T47D (cell line): ENCODE measurements around the gene MED9.
A peak's percentile ranks its signal among the peaks of the same experiment; 100 is the strongest.
"Not testable (repeated sequence)": the region's sequence is repeated elsewhere in the genome, so short reads cannot be mapped to it uniquely, and the experiment has no call there.

ENCODE experiments used
- DNase-seq, 2 experiments: peaks; one replicate each; pipeline versions ENCODE4 v3.0.0 to v3.0.0-alpha.2; 2011 to 2012; ENCODE audit warnings: low read depth in 1 of 2, low spot score in 1 of 2
- JUND ChIP-seq: IDR thresholded peaks from 2 replicates; pipeline ENCODE4 v1.6.1; 2012; ENCODE audit warnings: low read depth
- in situ Hi-C: cut with HindIII; loops from 2 replicates; pipeline ENCODE4 v1.10.0; 2016; ENCODE audit warnings: low sequenced_read_pairs, low pct_unique_long_range_greater_than_20kb

The MED9 gene

GRCh38 chr17:17476865-17477467, at the start of gene MED9:
TSS of gene MED9 (plus strand) at chr17:17477000. CDS start at chr17:17477042, 42 bp downstream.
- peak; percentile 84 to 92 for DNase-seq
- in situ Hi-C loops, result no loop called here
- TF ChIP-seq JUND, result no peak

DNA sequence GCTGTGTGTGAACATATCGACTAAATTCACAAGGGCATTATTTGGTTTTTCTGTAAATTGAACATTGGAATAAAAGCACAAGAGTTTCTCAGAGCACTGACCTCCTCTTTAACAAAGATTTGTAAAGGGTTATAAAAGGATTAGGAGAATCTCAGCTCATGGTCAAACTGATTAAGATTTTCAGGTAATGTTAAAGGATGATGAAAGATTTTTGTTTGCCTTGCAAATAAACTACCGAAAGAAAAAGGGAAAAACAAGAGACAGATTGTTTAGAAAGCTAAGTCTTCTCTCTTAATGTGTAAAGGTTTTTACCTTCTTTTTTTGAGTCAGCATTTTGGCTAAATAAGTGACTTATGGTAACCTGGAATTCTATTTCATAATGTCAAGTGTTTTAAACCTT, 47.6 kb upstream of the MED9 start:
- no peak for TF ChIP-seq JUND
- in situ Hi-C loops, result no loop called here
- DNase-seq, result no peak

DNA sequence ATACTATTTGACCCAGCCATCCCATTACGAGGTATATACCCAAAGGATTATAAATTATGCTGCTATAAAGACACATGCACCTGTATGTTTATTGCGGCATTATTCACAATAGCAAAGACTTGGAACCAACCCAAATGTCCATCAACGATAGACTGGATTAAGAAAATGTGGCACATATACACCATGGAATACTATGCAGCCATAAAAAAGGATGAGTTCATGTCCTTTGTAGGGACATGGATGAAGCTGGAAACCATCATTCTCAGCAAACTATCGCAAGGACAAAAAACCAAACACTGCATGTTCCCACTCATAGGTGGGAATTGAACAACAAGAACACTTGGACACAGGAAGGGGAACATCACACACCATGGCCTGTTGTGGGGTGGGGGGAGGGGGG, 45.9 kb upstream of the MED9 start:
- in situ Hi-C loops, result not testable (repeated sequence)

DNA sequence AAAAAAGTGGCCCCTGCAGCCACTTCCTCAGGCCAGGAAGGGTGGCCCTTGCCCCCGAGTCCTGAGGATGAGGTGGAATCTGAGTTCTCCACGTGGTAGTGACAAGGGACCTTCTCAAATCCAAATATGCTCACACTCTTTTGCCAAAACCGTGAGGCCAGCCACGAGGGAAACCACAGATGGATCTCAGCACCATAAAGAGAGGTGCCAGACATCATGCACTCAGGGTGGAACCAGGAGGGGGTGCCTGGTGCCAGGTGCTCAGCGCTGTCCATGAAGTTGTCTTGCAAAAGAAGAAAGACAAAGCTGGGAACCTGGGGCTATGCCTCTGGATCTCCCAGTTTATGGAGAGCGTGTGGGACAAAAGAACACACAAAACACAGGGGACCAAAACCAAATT, 45.2 kb upstream of the MED9 start:
- in situ Hi-C loops, result no loop called here
- no peak for DNase-seq
- no peak for TF ChIP-seq JUND

More for the DNA sequence above, 45.9 kb upstream of the MED9 start:
- DNase-seq, result not testable (repeated sequence)

DNA sequence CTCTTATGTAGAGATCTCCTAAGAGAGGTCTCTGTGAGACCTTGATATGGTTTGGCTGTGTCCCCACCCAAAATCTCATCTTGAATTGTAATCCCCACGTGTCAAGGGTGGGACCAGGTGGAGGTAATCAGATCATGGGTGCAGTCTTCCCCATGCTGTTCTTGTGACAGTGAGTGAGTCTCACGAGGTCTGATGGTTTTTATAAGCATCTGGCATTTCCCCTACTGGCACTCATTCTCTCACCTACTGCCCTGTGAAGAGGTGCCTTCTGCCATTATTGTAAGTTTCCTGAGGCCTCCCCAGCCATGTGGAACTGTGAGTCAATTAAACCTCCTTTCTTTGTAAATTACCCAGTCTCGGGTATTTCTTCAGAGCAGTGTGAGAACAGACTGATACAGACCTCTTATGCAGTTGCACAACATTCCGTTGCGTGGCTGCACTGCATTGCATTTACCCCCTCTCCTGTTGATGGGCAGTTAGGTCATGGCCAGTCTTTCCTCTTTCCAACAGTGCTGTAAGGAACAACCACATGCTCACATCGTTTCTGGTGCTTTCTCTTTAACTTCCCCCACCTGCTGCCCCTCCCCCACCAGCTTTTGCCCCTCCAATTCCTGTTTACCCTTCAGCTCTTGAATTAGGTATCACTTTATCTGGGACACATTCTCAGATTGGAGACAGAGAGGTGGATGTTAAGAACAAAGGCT, 43.6 kb upstream of the MED9 start:
- TF ChIP-seq JUND, result no peak
- no peak for DNase-seq
- in situ Hi-C loops, result no loop called here

DNA sequence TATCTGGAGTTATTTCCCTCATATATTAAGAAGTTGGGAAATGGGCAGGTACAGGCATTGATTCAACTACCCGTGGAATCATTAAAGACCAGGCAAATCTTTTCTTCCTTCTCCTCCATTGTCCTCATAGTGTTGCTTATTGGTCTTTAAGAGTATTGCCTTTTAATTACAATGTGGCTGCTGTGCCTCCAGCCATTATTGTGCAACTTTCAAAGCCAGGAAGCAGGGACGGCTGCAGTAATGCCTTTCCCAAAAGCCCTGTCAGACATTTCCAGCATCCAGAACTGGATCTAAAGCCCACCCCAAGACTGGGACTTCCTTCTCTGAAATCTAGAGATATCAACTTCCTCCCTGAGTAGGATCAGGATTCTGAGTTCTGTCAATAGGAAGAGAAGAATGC, 42.3 kb upstream of the MED9 start:
- in situ Hi-C loops, result no loop called here
- no peak for TF ChIP-seq JUND
- DNase-seq, result no peak

DNA sequence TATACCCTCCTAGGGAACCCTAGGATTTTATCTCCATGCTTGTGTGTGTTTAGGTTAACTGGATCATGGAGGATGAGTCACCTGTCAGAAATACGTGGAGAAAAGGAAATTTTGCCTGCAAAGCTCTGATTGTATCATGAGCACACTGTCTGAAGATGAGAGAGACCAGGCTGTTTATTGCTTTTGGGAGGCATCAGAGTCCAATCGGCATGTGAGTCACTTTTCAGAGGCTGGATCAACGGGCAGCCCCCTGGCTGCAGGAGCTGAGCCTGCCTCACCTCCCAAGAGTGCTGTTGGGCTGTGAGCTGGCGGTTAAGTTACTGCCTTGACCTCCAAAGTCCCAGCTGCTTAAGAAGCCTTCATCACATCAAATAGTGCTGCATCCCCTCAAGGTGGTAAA, 41.5 kb upstream of the MED9 start:
- TF ChIP-seq JUND, result no peak
- in situ Hi-C loops, result no loop called here
- no peak for DNase-seq

- in situ Hi-C loops, result no loop called here
- no peak for DNase-seq
- TF ChIP-seq JUND, result no peak
Observed at GRCh38 chr17:17437461-17437860, 39.3 kb upstream of the MED9 start.

- in situ Hi-C loops, result no loop called here
- DNase-seq, result no peak
- TF ChIP-seq JUND, result no peak
Observed at GRCh38 chr17:17437893-17438292, 38.9 kb upstream of the MED9 start.

GRCh38 chr17:17440010-17440843, 36.6 kb upstream of the MED9 start:
- in situ Hi-C loops, result no loop called here

GRCh38 chr17:17440938-17441675, 35.7 kb upstream of the MED9 start:
- DNase-seq, result no peak
- TF ChIP-seq JUND, result no peak
- in situ Hi-C loops, result no loop called here

More at GRCh38 chr17:17440010-17440843, 36.6 kb upstream of the MED9 start:
- peak in 1 of 2 experiments; percentile 41 for DNase-seq
- TF ChIP-seq JUND, result no peak

- peak in 1 of 2 experiments; percentile 21 for DNase-seq
- TF ChIP-seq JUND, result no peak
- in situ Hi-C loops, result no loop called here
Observed at GRCh38 chr17:17443173-17443572, 33.6 kb upstream of the MED9 start.
